Hepatocyte (in vitro differentiated cells): ENCODE data around the gene ADCY4. TPM values are rescaled to one million over a fixed set of nuclear protein-coding genes. Genes with fewer than 3 reads are reported as not detected.

Experiments
- DNase-seq: peaks from one replicate; pipeline ENCODE4 v3.0.0-alpha.2; 2016; ENCODE audit warnings: low spot score
- H2AFZ ChIP-seq: fragments of 200-600 bp; sonication (generic); 2 replicates; pipeline ENCODE4 v1.6.0; 2016; ENCODE audit warnings: antibody characterized with exemption, mild to moderate bottlenecking
- H3K27ac ChIP-seq: fragments of 200-600 bp; sonication (generic); 2 replicates; pipeline ENCODE4 v1.5.1; 2016; ENCODE audit warnings: mild to moderate bottlenecking
- H3K27me3 ChIP-seq: fragments of 200-600 bp; sonication (generic); 2 replicates; pipeline ENCODE4 v1.6.1; 2016
- H3K36me3 ChIP-seq: fragments of 200-600 bp; sonication (generic); replicated peaks from 2 replicates; pipeline ENCODE4 v1.5.1; 2016; ENCODE audit warnings: low read depth; ENCODE audit not compliant: insufficient read depth
- H3K4me1 ChIP-seq: fragments of 200-600 bp; sonication (generic); 2 replicates; pipeline ENCODE4 v1.5.1; 2016; ENCODE audit warnings: mild to moderate bottlenecking, moderate library complexity; ENCODE audit not compliant: insufficient read depth
- H3K4me2 ChIP-seq: fragments of 200-600 bp; sonication (generic); 2 replicates; pipeline ENCODE4 v1.6.0; 2016
- H3K4me3 ChIP-seq: fragments of 200-600 bp; sonication (generic); 2 replicates; pipeline ENCODE4 v1.5.1; 2016; ENCODE audit warnings: mild to moderate bottlenecking
- H3K79me2 ChIP-seq: fragments of 200-600 bp; sonication (generic); 2 replicates; pipeline ENCODE4 v1.6.0; 2017; ENCODE audit warnings: mild to moderate bottlenecking
- H3K9me2 ChIP-seq: fragments of 200-600 bp; sonication (generic); replicated peaks from 2 replicates; pipeline ENCODE4 v1.6.0; 2017; ENCODE audit warnings: mild to moderate bottlenecking; ENCODE audit not compliant: insufficient read depth
- H3K9me3 ChIP-seq: fragments of 200-600 bp; sonication (generic); 2 replicates; pipeline ENCODE4 v1.5.1; 2016; ENCODE audit warnings: low read depth, mild to moderate bottlenecking
- H4K20me1 ChIP-seq: fragments of 200-600 bp; sonication (generic); 2 replicates; pipeline ENCODE4 v1.6.0; 2016; ENCODE audit warnings: mild to moderate bottlenecking; ENCODE audit not compliant: insufficient read depth, poor library complexity, severe bottlenecking
- EZH2 ChIP-seq: fragments of 200-600 bp; sonication (generic); IDR thresholded peaks from 2 replicates; pipeline ENCODE4 v1.6.1; 2016; ENCODE audit warnings: antibody characterized with exemption, mild to moderate bottlenecking, borderline replicate concordance
- EZH2phosphoT487 ChIP-seq: fragments of 200-600 bp; sonication (generic); IDR thresholded peaks from one replicate; pipeline ENCODE4 v1.6.1; 2018; ENCODE audit warnings: antibody characterized with exemption, mild to moderate bottlenecking, low read depth, moderate library complexity; ENCODE audit not compliant: unreplicated experiment, severe bottlenecking
- WGBS: methylation state at CpG from one replicate; pipeline ENCODE4 v1.1.6; 2016; ENCODE audit warnings: low lambda C conversion rate; ENCODE audit errors: missing lambda C conversion rate; 5-methylcytosine and 5-hydroxymethylcytosine counted together
- polyA plus RNA-seq: library from polyadenylated mRNA; unstranded; fragments of >200 nt; fragmentation: Nextera tagmentation; extraction: Ambion mirVana; gene quantifications from 2 replicates; pipeline ENCODE4 v1.2.1, GENCODE V29; 2016
- total RNA-seq: library from RNA; depleted of rRNA; stranded (reverse); fragments of >200 nt; gene quantifications from 2 replicates; pipeline ENCODE4 v1.2.3, GENCODE V29; 2014
- TF ChIP-seq, protein P1 (sequence below): fragments of 200-600 bp; sonication (generic); IDR thresholded peaks from 2 replicates; pipeline ENCODE4 v1.5.1; 2016; ENCODE audit warnings: antibody characterized with exemption, mild to moderate bottlenecking; ENCODE audit not compliant: poor library complexity

The ADCY4 gene
- total and polyA plus RNA-seq, 2 experiments from 2014 or later = 0.63 to 1.3 TPM

DNA sequence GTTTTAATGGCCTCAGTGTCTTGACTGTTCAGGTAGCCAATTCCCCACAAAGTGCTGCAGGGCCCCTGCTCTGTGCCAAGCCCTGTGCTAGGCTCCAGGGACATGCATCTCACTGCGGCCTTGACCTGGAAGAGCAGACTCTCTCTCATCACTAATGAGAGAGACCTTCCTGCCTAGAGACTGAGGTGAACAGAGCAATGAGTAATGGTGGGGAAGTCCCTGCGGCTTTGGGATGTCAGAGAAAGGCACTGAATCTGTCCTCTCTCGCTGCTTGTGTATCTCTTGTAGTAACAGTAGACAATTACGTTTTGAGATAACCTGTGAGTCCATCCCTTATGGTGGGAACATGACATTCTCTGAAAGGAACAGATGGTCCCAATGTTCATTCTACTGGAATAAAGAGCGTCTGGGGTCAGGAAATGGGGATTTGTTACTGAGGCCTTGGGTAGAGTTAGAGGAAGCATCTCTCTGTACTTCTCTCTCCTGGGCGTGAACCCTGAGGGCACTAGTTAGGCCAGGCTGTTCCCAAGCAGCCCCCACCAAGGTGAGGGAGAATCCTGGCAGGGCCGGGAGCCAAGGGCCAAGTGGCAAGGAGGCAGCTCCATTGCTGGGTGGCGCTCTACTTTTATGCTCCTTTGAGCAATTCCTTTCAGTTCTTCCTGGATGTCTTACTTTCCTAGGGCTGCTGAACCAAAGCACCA lies 46.6 kb upstream of the ADCY4 start:
- H4K20me1 ChIP-seq = no peaks in the 10 kb centered on the region
- no peak for TF ChIP-seq EZH2
- TF ChIP-seq, protein P1, sequence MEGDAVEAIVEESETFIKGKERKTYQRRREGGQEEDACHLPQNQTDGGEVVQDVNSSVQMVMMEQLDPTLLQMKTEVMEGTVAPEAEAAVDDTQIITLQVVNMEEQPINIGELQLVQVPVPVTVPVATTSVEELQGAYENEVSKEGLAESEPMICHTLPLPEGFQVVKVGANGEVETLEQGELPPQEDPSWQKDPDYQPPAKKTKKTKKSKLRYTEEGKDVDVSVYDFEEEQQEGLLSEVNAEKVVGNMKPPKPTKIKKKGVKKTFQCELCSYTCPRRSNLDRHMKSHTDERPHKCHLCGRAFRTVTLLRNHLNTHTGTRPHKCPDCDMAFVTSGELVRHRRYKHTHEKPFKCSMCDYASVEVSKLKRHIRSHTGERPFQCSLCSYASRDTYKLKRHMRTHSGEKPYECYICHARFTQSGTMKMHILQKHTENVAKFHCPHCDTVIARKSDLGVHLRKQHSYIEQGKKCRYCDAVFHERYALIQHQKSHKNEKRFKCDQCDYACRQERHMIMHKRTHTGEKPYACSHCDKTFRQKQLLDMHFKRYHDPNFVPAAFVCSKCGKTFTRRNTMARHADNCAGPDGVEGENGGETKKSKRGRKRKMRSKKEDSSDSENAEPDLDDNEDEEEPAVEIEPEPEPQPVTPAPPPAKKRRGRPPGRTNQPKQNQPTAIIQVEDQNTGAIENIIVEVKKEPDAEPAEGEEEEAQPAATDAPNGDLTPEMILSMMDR = no peak
- no peak for TF ChIP-seq EZH2phosphoT487
- 84% methylated on average over 8 of the region's 8 CpGs for WGBS
- no peaks in the 10 kb centered on the region for H3K79me2 ChIP-seq
- H3K9me3 ChIP-seq = no peaks in the 10 kb centered on the region
- H3K36me3 ChIP-seq = no peaks in the 10 kb centered on the region
- H3K4me2 ChIP-seq = no peak overlapping the region
- peaks cover 11% of the 10 kb centered on the region for H3K4me1 ChIP-seq
- no peak overlapping the region for H3K4me3 ChIP-seq
- H2AFZ ChIP-seq = no peak overlapping the region
- no peak for DNase-seq
- H3K9me2 ChIP-seq = no peaks in the 10 kb centered on the region
- H3K27me3 ChIP-seq = no peaks in the 10 kb centered on the region
- peak overlapping the region; percentile 30 for H3K27ac ChIP-seq

DNA sequence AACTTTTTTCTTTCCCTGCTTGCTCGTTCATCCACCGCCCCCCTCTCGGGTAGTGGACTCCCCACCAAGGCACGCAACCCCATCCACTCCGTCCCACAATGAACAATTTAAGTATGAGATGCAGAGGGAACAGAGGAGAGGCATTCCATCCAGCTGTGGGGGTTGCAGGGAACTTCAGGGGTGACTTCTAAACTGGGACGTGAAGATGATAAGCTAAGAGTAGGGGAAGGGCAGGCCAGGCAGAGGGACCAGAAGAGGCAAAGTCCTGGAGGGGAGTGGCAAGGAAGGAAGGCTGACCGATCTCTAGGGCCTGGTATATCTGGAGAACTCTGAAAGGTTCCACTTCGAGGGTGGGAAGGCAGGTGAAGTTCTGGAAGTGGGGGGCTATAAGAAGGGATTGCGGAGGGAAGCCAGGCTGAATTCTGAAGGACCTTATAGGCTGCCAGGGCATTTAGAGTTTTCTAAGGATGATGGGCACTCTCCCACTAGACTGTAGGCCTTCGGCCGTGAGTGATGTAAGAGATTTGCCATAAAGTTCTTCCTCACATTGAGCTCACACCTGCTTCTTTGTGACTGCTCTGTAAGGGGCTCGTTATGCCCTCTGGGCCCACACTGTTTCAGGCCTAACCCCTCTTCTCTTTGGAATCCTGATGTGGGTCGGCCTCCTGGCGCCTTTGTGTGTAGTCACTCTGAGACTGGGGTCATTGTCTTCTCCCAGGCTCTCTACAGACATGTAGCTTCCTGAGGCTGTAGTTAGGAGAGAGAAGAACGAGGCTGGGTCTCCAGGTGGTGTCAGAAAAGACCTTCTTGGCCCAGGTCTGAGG lies 45.2 kb upstream of the ADCY4 start:
- Histone ChIP-seq H3K9me2 (no peaks in the 10 kb centered on the region), H3K4me1 (peaks cover 9% of the 10 kb centered on the region), H3K79me2 (no peaks in the 10 kb centered on the region), H4K20me1 (no peaks in the 10 kb centered on the region), H3K4me2 (no peak overlapping the region), H3K27ac (no peak overlapping the region), H2AFZ (no peak overlapping the region), H3K4me3 (no peak overlapping the region), H3K27me3 (no peaks in the 10 kb centered on the region), H3K36me3 (no peaks in the 10 kb centered on the region), H3K9me3 (no peaks in the 10 kb centered on the region)
- TF ChIP-seq EZH2phosphoT487 (no peak), EZH2 (no peak)
- TF ChIP-seq, protein P1 = no peak
- DNase-seq = no peak
- 78% methylated on average over 15 of the region's 15 CpGs for WGBS

DNA sequence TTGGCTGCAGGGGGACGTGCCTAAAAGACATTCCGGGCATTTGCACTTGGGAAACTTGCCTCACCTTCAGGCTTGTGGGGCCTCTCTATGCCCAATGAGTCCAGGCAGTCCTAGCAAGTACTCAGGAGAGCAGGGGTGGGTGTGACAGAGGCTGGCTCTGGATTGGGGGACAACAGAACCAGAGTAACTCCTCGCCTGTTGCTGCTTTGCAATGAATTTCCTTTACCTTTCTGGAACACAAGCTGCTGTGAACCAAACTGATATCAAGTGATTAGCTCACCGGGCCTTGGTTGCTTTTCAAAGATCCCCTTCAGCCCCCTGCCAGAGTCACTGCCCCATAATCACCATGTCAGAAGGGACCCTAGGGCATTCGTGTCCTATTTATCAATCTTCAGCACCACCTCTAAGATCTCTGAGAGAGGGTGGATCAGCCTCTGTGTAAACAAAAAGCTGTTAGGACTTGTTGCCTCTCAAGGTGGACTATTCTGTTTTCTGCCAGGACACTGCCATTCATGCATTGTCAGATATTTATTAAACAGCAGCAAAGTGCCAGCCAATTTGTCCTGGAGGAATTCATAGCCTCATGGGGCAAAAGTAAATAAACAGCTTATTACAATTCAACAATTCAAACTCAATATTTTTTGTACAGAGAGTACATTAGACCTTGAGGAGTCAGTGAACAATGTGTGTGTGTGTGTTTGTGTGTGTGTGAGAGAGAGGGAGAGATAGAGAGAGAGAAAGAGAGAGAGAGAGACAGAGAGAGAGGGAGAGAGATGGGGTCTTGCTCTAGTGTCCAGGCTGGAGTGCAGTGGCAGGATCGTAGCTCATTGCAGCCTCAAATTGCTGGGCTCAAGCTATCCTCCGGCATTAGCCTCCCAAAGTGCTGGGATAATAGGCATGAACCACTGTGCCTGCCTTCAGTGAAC lies 44.4 kb upstream of the ADCY4 start:
- no peaks in the 10 kb centered on the region for H3K79me2 ChIP-seq
- no peaks in the 10 kb centered on the region for H3K36me3 ChIP-seq
- no peaks in the 10 kb centered on the region for H3K9me2 ChIP-seq
- no peaks in the 10 kb centered on the region for H3K9me3 ChIP-seq
- H3K27ac ChIP-seq = no peak overlapping the region
- H3K4me2 ChIP-seq = no peak overlapping the region
- no peak overlapping the region for H2AFZ ChIP-seq
- DNase-seq = no peak
- H3K4me1 ChIP-seq = peaks cover 9% of the 10 kb centered on the region
- WGBS = 77% methylated on average over 7 of the region's 7 CpGs
- no peak overlapping the region for H3K4me3 ChIP-seq
- H3K27me3 ChIP-seq = no peaks in the 10 kb centered on the region
- TF ChIP-seq, protein P1 = no peak
- TF ChIP-seq EZH2 (no peak), EZH2phosphoT487 (no peak)
- no peaks in the 10 kb centered on the region for H4K20me1 ChIP-seq
